Right ventricle myocardium inferior (tissue), 1 donor: Measurements from ENCODE around the gene C3orf33. TPM values are rescaled to one million over a fixed set of nuclear protein-coding genes. Genes with fewer than 3 reads are reported as not detected.
A peak's percentile ranks its signal among the peaks of the same experiment; 100 is the strongest.

Source experiments
- ATAC-seq: fragments of 200-7000 bp; cut with Tn5 transposase; one replicate; pipeline ENCODE4 v1.9.1; 2020; ENCODE audit warnings: mild to moderate bottlenecking, moderate library complexity
- DNase-seq: peaks from one replicate; pipeline ENCODE4 v3.0.0; 2021; ENCODE audit errors: missing footprints
- intact Hi-C: fragments of 100-400 bp; cut with DNase I; formaldehyde crosslinking; loops from one replicate; pipeline ENCODE4 v1.11.0; 2022
- total RNA-seq: library from RNA; stranded (reverse); fragmentation: NEBNext Ultra II Directional; extraction: Animal tissue kit (Norgen Biotek cat#: 25700); gene quantifications from one replicate; pipeline ENCODE4 v1.2.1, GENCODE V29; 2021
- donor health status: DM: no; HTN: yes; CAD: no; lungs with severe emphysema.

Gene C3orf33
- total RNA-seq, 1 donor from 2014 or later: 6.6 TPM

DNA sequence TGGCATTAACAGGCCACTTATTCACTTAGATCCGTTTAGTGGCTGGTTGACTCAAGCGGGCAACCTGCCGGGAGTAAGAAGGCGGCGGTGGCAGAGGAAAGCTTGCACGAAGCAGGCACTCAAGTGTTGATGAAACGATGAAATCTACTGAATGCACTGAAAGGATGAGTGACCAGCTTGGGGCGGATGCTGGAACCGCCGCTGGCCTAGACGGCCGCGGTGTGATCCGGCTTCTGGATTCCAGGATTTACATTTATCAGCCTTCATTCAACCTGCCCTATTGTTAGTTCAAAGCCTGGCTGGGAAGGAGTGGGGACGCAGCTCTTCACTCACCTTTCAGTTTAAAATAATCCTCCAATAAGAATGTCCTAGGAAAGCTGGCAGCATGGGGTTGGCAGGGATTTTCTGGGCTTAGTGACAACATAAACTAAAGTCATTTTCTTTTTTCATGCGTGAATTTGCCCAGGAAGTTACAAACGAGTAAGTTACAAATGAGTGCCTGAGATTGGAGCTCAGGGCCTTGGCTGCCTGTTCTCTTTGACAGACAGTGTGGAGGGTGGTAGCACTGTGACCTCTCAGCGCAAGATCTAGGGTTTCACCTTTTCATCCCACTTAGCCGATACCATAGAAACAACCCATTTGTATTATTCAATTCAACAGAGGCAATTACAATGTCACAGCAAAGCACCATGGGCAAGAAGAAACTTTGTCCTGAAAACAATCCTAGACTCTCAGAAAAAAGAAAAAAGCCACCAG is 60.1 kb downstream of the C3orf33 start:
- ATAC-seq: peak; percentile 30
- intact Hi-C loops: no loop called here
- no peak for DNase-seq

DNA sequence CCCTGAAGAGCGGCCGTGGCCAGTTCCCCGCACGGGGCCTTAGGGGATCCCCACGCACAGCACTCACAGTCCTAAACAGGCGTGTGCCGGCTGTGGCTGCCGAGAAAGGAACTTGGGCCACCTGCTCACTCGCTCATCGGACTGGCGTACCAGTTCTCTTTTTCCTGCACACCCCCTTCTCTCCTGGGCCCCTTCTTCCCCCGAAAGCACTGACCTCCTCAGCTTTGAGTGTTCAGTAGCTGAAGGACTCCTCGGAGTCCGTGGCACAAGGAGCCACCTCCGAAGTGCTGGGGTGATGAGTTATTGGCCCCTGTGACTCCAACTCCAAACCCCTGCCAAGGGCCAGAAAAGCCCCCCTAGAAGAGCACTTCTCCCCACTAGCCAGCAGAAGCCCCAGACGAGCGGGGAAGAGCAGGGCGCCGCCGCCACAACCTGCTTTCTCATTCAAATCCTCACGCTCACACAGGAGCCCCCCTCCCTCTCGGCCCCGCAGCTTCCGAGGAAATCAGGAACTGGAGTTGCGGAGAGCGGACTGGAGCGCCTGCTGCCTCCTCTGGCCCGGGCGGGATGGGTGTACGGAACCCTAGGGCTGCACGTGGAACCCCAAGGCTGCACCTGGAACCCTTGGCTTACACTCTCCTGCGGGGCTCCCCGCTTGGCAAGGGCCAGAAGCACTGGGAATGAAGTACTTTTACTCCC is 61.3 kb downstream of the C3orf33 start, which contains the start of gene PLCH1:
PLCH1 (minus strand) TSS at position 446 of the 699 bp plus-strand sequence. CDS start 40,847 bp downstream, outside the sequence.
- intact Hi-C loops: no loop called here
- ATAC-seq: peak; percentile 87
- DNase-seq: peak; percentile 80

DNA sequence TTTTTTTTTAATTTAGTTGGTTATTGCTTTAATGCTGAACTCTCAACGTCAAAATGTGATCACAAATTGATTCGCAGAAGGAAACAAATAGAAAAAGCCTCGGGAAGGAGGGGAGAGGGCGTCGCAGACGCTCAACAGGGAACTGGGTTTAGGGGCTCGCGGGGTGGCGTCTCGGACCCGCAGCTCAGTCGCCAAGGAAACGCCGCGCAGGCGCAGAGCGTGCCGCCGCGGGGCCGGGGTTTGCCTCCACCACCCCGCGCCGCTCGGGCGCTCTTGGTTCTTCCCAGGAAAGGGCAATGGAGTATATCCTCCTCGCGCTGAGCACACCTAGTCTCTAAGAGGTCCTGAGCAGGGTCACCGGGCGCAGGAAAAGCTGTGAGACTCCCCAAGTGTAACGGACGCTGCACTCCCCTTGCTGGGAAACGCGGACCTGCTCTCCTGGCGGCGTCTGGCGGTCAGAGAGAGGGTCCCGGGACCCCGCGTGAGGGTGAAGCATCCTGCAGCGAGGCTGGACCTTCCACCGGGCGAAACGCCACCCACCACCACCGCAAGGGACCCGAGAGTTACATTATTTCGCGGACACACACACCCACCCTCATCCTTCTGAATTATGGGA is 62.0 kb downstream of the C3orf33 start:
- peak; percentile 63 for ATAC-seq
- intact Hi-C loops: no loop called here
- peak; percentile 72 for DNase-seq

DNA sequence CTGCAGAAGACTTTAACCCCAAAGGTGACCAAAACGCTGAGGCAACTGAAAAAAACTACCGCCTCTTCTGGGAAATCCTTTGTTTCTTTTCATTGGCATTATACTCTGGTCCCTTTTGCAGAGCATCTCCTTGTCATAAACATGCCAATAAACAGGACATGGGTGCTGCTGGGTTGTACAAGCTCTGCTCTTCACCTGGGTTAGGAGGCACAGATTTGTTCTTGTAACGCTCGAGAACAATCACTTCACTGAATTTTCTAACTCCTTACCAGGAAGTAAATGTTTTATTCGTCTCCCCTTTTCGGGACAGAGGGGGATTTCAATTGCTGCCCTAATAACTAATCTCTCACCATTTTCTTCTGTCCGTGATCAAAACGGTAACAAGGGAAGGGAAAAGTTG is 62.5 kb downstream of the C3orf33 start:
- intact Hi-C loops: no loop called here

DNA sequence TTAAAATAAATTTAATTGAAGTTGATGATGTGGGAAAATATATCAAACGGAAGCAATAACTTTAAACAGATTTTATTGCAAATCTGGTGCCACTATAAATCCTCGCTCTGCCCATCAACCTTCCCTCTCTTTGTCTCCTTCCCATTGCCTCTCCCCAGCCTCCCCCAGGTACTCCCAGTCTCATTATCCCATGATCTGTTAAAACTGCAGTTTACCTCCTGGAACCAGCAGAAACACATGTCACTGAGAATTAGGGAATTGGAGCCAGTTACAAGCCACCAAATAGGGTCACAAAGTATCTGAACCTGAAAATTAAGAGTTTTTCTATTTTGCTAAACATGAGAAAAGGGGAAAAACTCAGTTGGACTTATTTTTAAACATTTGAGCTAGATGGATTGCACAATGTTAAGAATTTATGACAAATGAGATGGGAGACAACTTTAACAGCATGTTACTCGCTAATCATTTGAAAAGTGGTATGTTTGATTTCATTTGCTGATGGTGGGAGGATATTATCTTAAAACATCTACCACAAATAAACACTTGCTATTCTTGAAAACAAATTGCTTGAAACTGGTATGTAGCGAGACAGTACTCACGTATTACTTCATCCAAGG is 63.6 kb downstream of the C3orf33 start:
- intact Hi-C loops: no loop called here
- no peak for DNase-seq
- no peak for ATAC-seq

More for the DNA sequence above, 62.5 kb downstream of the C3orf33 start:
- ATAC-seq: no peak
- DNase-seq: no peak

DNA sequence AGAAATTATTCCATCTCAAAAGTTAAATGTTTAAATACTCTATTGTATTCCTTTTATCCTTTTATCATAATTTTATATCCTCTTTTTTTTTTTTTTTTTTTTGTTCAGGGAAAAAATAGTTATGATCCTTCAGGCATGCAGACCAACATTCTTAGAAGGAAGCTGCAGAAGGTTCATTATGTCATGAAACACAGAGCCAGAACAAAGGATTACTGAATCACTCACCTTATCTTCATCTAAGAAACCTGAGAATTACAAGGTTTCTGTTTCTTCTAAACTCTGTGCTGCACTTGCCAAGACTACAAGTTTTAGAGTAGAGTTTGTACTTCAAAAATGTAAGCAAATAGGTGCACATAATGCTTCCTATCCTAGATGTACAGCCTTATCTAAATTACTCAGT is 64.5 kb downstream of the C3orf33 start:
- intact Hi-C loops: no loop called here
- no peak for ATAC-seq
- DNase-seq: no peak

DNA sequence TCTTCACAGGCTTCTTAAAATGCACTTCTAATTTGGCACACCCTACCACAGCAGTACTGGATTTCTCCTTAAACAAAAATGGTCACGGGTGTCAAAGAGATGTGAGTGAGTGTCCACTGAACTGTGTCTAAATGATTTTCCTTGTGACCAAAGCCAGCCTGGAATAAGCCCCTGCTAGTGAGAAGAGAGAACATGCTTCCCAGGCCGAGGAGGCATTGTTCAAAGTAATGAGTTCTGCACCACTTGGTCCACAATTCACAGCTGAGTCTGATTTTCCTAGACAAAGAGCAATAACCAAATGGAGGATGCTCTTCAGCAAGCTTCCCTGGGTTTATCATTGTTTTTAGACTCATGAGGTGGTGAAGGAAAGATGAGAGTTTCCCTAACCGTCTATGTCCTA is 65.0 kb downstream of the C3orf33 start:
- no peak for DNase-seq
- intact Hi-C loops: no loop called here
- ATAC-seq: no peak

DNA sequence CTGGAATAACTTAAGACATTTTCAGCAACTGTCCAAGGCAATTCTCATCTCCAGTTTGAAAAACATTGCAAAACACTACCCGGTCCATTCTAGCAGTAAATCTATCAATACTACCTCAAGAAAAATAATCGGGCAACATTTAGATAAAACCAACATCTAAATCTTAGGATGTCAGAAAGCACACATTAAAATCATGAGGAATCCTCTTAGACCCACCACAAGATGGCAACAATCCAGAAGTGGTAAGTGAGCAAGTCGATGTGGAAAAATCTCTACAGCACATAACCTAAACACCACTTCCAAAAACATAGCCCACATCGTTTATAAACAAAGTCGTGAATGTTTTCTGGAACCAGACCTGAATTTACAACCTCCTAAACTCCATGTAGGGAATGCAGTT is 66.9 kb downstream of the C3orf33 start:
- ATAC-seq: no peak
- intact Hi-C loops: no loop called here
- DNase-seq: no peak

DNA sequence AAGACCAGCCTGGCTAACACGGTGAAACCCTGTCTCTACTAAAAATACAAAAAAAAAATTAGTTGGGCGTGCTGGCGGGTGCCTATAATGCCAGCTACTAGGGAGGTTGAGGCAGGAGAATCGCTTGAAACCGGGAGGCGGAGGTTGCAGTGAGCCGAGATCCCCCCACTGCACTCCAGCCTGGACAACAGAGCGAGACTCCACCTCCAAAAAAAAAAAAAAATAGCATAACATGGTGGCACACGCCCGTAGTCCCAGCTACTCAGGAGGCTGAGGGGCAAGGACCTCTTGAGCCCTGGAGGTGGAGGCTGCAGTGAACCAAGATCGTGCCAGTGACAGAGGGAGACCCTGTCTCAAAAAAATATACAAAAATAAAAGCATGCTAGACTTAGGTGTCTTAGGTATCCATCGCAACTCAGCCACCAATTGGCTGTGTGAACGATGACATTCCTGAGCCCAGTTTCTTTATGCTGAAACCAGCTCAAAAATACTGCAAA is 67.5 kb downstream of the C3orf33 start:
- no peak for ATAC-seq
- no peak for DNase-seq
- intact Hi-C loops: no loop called here

DNA sequence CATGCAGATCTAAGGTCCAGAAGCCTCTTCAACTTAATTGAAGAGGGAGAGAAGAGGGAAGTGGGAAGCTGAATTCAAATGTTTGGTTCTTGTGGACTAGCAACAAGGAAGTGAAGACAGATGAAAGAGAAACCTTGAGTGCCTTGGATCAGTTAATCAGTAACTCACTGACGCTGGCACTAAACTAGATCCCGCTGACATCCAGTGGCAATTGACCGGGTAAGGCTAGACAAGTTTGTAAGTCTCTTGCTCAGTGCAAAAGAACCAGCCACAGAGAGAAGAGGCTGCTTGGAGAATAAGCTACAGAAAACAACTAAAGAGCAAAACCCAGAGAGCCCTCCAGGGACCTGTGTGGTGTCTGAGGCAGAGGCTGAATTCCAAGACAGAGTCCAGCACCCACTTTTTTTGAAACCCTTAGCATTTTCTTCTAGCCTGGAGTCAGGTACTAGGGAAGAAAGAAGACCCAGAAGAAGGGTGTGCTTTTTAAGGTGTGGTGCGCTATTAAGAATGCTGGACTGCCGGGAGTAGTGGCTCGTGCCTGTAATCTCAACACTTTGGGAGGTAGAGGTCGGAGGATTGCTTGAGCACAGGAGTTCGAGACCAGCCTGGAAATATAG is 68.1 kb downstream of the C3orf33 start:
- no peak for DNase-seq
- intact Hi-C loops: no loop called here
- no peak for ATAC-seq

DNA sequence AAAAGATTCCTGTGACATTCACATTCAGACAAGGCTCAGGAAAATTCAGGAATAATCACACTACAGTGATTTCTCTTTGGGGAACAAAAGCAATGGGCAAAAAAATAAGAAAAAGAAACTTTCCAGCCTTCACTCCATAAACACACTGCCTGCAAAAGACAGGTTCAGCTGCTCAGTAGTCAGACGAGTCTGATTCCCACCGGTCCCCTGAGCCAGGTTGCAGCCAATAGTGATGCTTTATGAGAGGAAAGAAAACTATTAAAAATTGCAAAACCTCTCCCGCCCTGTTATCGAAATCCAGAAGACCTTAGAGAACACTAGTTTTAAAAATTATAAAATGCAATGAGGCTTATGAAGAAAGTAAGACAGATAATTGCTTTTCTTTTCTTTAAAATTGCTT is 69.7 kb downstream of the C3orf33 start:
- intact Hi-C loops: no loop called here
- DNase-seq (no peak), ATAC-seq (no peak)

DNA sequence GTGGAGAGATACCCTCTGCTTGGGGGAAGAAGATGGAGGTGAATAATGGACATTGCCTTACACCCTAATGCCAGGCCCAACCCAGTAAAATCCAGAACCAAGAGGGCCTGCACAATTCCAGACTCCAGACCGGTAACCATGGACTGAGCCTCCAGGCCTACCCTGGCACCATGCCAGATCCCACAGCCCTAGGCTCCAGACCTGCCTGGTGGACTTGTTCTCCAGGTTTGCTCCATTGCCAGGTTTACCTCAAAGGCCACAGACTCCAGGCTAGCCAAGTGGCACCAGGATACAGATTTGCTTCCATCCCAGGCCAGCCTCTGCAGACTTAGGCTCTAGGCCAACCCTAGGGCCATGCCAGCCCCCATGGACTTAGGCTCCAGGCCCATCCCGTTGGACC is 75.2 kb downstream of the C3orf33 start:
- no peak for DNase-seq
- no peak for ATAC-seq

DNA sequence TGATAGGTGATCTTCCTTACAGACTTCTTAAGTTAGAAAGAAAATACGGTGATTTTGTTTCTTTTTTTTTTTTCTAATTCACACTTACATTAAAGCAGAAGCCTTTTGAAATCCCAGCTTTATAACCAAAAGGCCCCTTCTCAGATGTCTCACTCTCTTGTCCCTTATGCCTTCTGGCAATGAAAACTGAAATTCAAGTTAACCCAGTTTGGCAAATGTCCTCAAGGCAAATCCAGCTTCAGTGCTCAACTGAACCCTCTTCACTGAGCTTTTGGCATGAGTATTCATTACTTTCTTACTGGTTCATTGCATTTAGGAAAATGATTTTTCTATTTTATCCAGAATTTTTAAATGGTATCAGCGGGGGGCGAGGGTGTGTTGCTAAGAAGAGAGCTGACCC is 78.2 kb downstream of the C3orf33 start:
- intact Hi-C loops: no loop called here
- DNase-seq (no peak), ATAC-seq (no peak)

More for the DNA sequence above, 75.2 kb downstream of the C3orf33 start:
- intact Hi-C loops: no loop called here

DNA sequence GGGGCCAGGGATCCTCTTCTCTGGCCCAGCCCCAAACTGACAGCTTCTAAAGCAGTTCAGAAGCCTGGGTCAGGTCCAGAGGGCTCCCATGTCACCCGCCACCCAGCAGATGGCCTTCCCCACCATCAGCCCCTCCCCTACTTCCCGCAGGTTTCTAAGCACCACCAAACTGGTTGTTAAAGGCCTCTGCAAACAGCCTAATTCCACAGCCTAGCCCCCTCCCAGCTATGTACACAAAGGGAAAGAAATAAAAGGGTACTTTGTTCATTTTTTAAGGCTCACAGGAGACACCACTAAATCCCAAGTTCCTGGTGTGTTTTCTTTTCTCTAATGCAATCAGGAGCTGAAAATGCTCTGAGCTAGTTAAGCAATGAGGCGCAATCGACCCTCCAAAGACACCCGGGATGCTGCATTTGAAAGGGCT is 91.8 kb downstream of the C3orf33 start:
- DNase-seq (no peak), ATAC-seq (no peak)
- intact Hi-C loops: no loop called here

Other genes with a start within 250 kb of the C3orf33 start
- gene PLCH1, start 61.2 kb downstream of the C3orf33 start, total RNA-seq: 1.3 TPM
- 20.4 TPM for gene SLC33A1, start 48.1 kb upstream of the C3orf33 start, total RNA-seq
- gene GMPS, start 64.4 kb upstream of the C3orf33 start, total RNA-seq: 28.1 TPM